GM12873 (cell line): ENCODE results near the gene PRKCE.

Source experiments
- CTCF ChIP-seq: IDR thresholded peaks from 2 replicates; pipeline ENCODE4 v1.5.1; 2012; ENCODE audit warnings: low read depth, mild to moderate bottlenecking, moderate library complexity, low read length, control low read depth; ENCODE audit not compliant: insufficient read depth; ENCODE audit errors: missing control alignments

The PRKCE gene

DNA sequence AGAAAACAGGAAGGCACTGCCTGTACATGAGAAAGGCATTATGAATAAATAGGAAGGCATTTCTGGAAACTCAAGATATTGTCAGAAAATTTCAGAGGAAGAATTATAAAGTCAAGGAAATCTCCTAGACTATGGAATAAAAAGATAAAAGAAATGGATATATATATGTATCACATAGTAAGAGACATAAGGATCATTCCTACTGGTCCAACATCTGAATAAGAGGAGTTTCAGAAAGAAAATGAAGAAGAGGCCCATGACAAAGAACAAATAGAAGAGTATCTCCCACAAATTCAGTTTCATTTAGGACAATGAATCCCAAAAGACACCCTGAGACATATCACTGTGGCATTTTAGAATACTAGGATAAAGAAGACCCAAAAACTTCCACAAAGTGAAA is 178.8 kb downstream of the PRKCE start:
- TF ChIP-seq CTCF, result no peak

DNA sequence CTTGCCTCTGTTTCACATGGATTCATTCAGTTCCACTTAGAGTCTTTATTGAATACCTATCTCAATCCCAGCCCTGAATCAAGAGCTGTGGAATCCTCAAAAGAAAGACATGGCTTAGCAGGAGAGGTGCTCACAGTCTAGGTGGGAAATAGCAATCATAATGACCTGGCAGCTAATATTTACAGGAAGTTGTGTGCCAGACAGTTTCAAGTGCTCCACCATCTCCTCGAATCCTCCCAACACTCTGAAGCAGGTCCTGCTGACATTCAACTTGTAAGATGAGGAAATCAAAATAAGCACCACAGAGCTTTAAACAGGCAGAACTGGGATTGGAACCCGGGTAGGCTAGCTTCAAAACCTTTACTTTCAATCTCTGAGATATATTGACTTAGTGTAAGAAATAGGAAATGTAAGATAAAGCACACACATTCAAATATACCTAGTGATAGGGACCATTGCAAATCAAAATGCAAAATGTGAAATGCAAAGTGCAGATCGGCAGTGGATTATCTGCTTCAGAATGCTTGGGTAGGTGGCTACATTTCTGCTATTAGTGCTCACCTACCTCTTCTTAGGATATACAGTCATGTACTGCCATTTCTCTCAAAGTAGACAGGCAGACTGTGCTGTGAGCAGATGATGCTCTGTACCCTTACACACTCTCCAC is 182.0 kb downstream of the PRKCE start:
- no peak for TF ChIP-seq CTCF

- TF ChIP-seq CTCF, result no peak
Observed at GRCh38 chr2:45833968-45834344, 182.5 kb downstream of the PRKCE start.

DNA sequence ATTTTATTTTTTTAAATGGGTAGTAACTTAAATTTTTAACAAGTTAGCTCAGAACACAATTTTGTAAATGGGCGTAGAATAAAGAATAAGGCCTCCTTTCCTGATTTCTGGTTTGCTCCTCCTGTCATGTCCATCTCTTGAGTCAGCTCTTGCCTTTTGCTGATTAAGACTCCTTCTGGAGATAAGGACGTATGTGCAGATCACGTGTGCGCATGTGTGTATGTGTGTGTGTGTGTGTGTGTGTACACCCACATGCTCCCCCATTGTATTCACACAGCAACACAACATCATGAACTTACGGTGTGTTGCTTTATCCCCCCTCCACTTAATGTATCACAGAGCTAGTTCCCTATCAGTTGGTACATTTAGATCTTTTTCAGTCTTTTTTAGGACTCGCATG is 182.9 kb downstream of the PRKCE start:
- no peak for TF ChIP-seq CTCF

- TF ChIP-seq CTCF, result no peak
Observed at GRCh38 chr2:45834858-45835257, 183.4 kb downstream of the PRKCE start.

- TF ChIP-seq CTCF, result peak; percentile 10
Observed at GRCh38 chr2:45836316-45836715, 184.8 kb downstream of the PRKCE start.

DNA sequence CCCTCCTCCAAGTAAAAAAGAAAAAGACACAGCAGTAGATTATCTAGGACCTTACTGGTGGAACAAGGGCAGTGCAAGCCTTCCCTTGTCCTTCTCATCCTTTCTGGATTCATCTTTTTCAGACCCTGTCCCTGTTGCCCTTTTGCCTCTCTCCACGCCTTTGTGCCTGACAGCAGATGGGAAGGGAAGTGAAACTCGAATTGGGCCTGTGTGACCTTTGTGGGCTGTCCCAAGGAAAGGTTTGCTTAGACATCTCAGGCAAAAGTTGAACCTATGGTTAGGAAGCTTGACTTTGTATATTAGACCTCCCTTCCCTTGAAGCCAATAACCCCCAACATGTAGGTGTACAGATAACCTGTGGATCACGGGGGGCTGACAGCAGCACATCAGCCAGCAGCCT is 185.3 kb downstream of the PRKCE start:
- no peak for TF ChIP-seq CTCF
